Karpas-422 (cell line): Measurements from ENCODE around the gene TOP3B. TPM values are rescaled to one million over a fixed set of nuclear protein-coding genes. Genes with fewer than 3 reads are reported as not detected.

Experiments used
- DNase-seq: peaks from one replicate; pipeline ENCODE4 v3.0.0-alpha.2; 2015
- H2AFZ ChIP-seq: fragments of 200-600 bp; sonication (generic); 2 replicates; pipeline ENCODE4 v1.6.1; 2014; ENCODE audit warnings: antibody characterized with exemption, low read length, mixed read lengths
- H3K27ac ChIP-seq: fragments of 200-600 bp; sonication (generic); 2 replicates; pipeline ENCODE4 v1.5.1; 2014; ENCODE audit warnings: mild to moderate bottlenecking, low read length, moderate library complexity
- H3K27me3 ChIP-seq: fragments of 200-600 bp; sonication (generic); 2 replicates; pipeline ENCODE4 v1.6.1; 2014; ENCODE audit warnings: low read length, mixed read lengths
- H3K36me3 ChIP-seq: fragments of 200-600 bp; sonication (generic); 2 replicates; pipeline ENCODE4 v1.6.1; 2014; ENCODE audit warnings: low read length, mixed read lengths; ENCODE audit not compliant: insufficient read depth
- H3K4me1 ChIP-seq: fragments of 200-600 bp; sonication (generic); 2 replicates; pipeline ENCODE4 v1.6.1; 2014; ENCODE audit warnings: mild to moderate bottlenecking, low read length, mixed read lengths
- H3K4me2 ChIP-seq: fragments of 200-600 bp; sonication (generic); 2 replicates; pipeline ENCODE4 v1.6.1; 2014; ENCODE audit warnings: low read length, low read depth, mild to moderate bottlenecking; ENCODE audit not compliant: poor library complexity, severe bottlenecking
- H3K4me3 ChIP-seq: fragments of 200-600 bp; sonication (generic); 2 replicates; pipeline ENCODE4 v1.5.1; 2014; ENCODE audit warnings: mild to moderate bottlenecking, antibody characterized with exemption, low read length, mixed read lengths
- H3K79me2 ChIP-seq: fragments of 200-600 bp; sonication (generic); 2 replicates; pipeline ENCODE4 v1.6.1; 2014; ENCODE audit warnings: mild to moderate bottlenecking, low read length, mixed read lengths
- H3K9ac ChIP-seq: fragments of 200-600 bp; sonication (generic); 2 replicates; pipeline ENCODE4 v1.6.0; 2014; ENCODE audit warnings: low read length
- H3K9me2 ChIP-seq: fragments of 200-600 bp; sonication (generic), shearing (Covaris generic); replicated peaks from 2 replicates; pipeline ENCODE4 v1.6.0; 2014; ENCODE audit warnings: mild to moderate bottlenecking, low read length, moderate library complexity; ENCODE audit not compliant: insufficient read depth
- H3K9me3 ChIP-seq: fragments of 300-700, 200-600 bp; sonication (generic); 2 replicates; pipeline ENCODE4 v1.6.1; 2014; ENCODE audit warnings: low read length, mixed read lengths
- H4K20me1 ChIP-seq: fragments of 200-600 bp; sonication (generic); 2 replicates; pipeline ENCODE4 v1.6.1; 2014; ENCODE audit warnings: mild to moderate bottlenecking, antibody characterized with exemption, low read length, low read depth; ENCODE audit not compliant: insufficient read depth
- total RNA-seq: library from RNA; depleted of rRNA; stranded (reverse); fragments of >200 nt; shearing (Covaris generic); gene quantifications from 2 replicates; pipeline ENCODE4 v1.2.3, GENCODE V29; 2014; ENCODE audit warnings: low replicate concordance

TOP3B gene
- total RNA-seq, 1 experiment from 2014 or later, result 38.1 TPM

DNA sequence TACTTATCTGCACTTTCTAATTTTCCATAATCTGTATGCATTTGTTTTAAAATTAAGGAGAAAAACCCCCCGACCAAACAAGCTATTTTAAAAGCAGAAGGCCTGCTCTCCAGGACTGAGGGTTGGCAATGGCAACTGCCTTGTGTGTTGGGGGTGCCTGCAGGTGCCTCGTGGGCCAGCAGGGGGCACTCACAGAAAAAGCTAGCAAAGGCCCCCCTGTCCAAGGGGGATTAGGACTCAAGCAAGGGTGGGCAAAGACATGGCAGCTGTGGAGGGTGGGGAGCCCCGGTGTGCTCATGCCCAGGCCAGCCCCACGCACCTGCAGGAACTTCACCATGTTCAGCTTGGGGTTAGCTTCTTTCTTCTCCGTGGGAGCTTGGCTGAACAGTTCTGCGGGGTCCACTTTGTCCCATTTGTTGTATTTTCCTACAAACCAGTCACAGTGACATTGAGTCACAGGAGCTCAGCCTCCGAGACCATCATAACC is 10.3 kb downstream of the TOP3B start:
- no peak overlapping the region for H3K27ac ChIP-seq
- peaks cover 17% of the 10 kb centered on the region for H3K79me2 ChIP-seq
- no peaks in the 10 kb centered on the region for H3K4me1 ChIP-seq
- peaks cover 29% of the 10 kb centered on the region for H3K36me3 ChIP-seq
- no peaks in the 10 kb centered on the region for H3K9me3 ChIP-seq
- no peaks in the 10 kb centered on the region for H3K9me2 ChIP-seq
- H3K4me3 ChIP-seq, result no peak overlapping the region
- H3K27me3 ChIP-seq, result no peaks in the 10 kb centered on the region
- no peak overlapping the region for H3K9ac ChIP-seq
- H4K20me1 ChIP-seq, result no peaks in the 10 kb centered on the region
- H3K4me2 ChIP-seq, result no peak overlapping the region
- no peak overlapping the region for H2AFZ ChIP-seq
- DNase-seq, result peak; percentile 86

DNA sequence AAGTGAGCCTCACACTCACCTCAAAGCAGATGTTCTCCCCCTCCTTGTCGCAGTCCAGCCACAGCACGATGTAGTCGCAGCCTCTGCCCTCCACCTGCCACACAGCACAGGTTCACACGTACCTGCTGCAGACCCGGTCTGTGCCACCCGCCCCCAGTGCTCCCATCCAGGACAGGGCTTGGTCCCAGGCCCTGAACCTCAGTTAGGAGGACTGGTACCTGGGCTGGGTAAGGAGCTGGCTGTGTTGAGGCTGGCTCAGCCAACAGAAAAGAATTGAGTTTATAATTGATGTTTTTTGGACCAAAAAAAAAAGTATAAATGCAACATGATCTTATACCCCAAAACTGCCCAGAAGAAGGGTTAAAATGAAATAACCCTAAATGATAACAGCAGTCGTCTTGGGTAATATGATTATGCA is 10.7 kb downstream of the TOP3B start:
- H3K4me1 ChIP-seq, result no peaks in the 10 kb centered on the region

DNA sequence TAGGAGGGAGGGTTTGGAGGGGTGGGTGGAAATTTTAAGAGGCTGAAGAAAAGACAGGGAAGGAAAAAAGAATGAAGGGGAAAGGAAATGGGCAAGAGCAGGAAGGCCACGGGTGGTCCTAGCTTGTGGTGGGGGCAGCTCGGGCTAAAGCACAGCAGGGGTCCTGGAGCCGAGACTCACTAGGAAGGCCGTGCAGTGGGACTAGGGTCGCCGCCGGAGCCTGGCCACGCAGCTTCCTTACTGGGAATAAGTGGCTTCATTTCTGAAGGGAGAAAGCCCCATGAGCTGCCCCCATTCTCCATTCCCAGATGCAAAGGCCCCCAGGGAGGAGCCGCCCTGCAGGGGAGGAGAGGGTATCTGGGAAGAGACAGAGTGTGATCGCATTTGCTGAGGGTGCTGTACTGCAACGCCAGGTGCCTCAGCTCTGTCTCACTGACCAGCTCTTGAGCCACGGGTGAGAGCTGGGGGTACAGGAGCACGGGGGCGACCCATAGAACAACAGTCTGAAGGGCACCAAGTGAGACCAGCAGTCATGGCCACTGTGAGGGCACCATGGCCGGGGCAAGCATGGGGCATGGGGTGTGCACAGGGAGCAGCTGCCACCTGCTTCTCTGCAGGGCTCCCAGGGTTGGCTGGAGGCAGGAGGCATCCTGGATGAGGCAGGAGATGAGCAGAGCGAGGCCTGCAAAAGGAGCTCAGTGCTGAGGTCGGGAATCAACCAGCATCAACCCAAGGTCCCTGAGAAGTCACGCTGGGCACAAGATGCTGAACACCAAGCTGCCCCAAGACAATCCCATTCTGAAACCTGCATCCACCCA is 11.6 kb downstream of the TOP3B start:
- H4K20me1 ChIP-seq, result no peaks in the 10 kb centered on the region

More for the DNA sequence above, 10.7 kb downstream of the TOP3B start:
- Histone ChIP-seq H3K4me3 (no peak overlapping the region), H3K4me2 (no peak overlapping the region), H3K79me2 (peaks cover 15% of the 10 kb centered on the region), H3K9ac (no peak overlapping the region), H3K9me2 (no peaks in the 10 kb centered on the region), H4K20me1 (no peaks in the 10 kb centered on the region), H2AFZ (no peak overlapping the region), H3K36me3 (peaks cover 34% of the 10 kb centered on the region), H3K27me3 (no peaks in the 10 kb centered on the region), H3K27ac (no peak overlapping the region), H3K9me3 (no peaks in the 10 kb centered on the region)
- DNase-seq, result no peak

DNA sequence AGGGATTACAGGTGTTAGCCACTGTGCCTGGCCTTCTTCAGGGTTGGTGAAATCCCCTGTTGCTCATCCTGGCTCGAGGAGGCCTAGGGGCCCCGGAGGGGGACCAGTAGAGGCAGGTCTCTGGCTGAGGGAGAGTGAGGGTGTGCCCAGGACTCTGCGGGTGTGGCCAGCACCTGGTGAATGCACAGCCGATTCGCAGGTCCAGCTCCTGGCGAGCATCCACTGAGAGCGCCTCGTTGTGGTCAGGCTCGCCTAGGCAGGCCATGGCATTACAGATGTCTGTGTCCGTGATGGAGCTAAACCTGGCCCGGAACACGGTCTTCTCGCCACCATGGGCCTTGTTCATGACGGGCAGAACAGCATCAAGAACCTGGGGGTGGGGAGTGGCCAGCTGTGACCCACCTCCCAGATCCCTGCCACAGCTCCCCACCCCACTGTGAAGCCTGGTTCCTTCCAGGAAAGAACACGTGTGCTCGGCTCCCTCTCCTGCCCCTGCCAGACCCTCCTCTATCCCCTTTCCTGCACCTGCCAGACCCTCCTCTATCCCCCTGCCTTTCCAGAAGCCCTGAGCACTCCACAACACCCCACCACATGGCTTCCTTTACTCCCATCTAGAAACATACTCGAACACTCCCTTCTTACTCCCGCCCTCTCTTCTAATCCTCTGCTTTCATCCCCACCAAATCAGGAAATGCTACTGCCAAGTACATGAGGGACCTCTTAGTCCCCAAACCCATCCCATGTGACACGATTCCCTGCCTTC is 12.4 kb downstream of the TOP3B start:
- no peaks in the 10 kb centered on the region for H3K4me1 ChIP-seq
- H3K4me3 ChIP-seq, result no peak overlapping the region
- H3K9me3 ChIP-seq, result no peaks in the 10 kb centered on the region
- peaks cover 42% of the 10 kb centered on the region for H3K36me3 ChIP-seq
- H2AFZ ChIP-seq, result no peak overlapping the region
- DNase-seq, result no peak
- no peaks in the 10 kb centered on the region for H3K27me3 ChIP-seq
- peaks cover 7% of the 10 kb centered on the region; the same call in 1 of the 2 replicates for H3K79me2 ChIP-seq
- no peak overlapping the region for H3K9ac ChIP-seq
- no peak overlapping the region for H3K4me2 ChIP-seq
- H3K27ac ChIP-seq, result no peak overlapping the region
- H3K9me2 ChIP-seq, result no peaks in the 10 kb centered on the region
- no peaks in the 10 kb centered on the region for H4K20me1 ChIP-seq

More for the DNA sequence above, 11.6 kb downstream of the TOP3B start:
- Histone ChIP-seq H3K9me2 (no peaks in the 10 kb centered on the region), H3K27ac (no peak overlapping the region), H3K9me3 (no peaks in the 10 kb centered on the region), H3K36me3 (peaks cover 42% of the 10 kb centered on the region), H3K4me3 (no peak overlapping the region), H3K9ac (no peak overlapping the region), H2AFZ (no peak overlapping the region), H3K4me2 (no peak overlapping the region), H3K79me2 (peaks cover 7% of the 10 kb centered on the region; the same call in 1 of the 2 replicates), H3K27me3 (no peaks in the 10 kb centered on the region), H3K4me1 (no peaks in the 10 kb centered on the region)
- no peak for DNase-seq

DNA sequence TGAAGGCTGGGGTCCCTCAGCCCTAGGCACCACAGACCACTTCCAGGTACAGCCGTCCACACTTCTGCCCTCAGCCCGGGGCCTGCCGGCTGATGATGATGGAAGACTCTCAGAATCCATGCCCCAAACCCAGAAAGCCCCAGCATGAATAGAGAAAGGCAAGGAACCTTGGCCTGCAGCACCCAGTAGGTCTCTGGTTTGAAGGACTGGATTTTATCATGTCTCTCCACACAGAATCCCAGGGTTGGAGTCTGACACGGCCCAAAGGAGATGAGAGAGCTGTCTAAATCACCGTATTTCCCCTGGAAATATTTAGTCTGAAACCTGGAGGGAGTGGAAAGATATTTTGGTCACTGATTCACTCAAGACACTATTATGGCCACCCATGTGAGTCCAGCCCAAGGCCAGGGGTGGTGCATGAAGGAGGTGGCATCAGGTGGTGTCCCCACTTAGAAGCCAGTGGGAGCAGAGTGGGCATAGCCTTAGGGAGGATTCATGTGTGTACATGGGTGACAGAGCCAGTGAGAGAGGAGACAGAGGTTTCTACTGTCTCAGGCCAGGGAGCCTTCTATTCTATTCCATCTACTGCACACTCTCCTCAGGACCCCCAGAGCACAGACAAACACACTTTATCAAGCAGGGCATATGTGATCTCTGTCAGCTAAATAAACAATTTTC is 14.0 kb downstream of the TOP3B start:
- DNase-seq, result no peak
- Histone ChIP-seq H3K36me3 (peaks cover 47% of the 10 kb centered on the region), H3K9me3 (no peaks in the 10 kb centered on the region), H3K4me2 (no peak overlapping the region), H3K9ac (no peak overlapping the region), H3K9me2 (no peaks in the 10 kb centered on the region), H2AFZ (no peak overlapping the region), H4K20me1 (no peaks in the 10 kb centered on the region), H3K27ac (no peak overlapping the region), H3K27me3 (no peaks in the 10 kb centered on the region), H3K4me3 (no peak overlapping the region), H3K4me1 (no peaks in the 10 kb centered on the region), H3K79me2 (peaks cover 7% of the 10 kb centered on the region; the same call in 1 of the 2 replicates)

DNA sequence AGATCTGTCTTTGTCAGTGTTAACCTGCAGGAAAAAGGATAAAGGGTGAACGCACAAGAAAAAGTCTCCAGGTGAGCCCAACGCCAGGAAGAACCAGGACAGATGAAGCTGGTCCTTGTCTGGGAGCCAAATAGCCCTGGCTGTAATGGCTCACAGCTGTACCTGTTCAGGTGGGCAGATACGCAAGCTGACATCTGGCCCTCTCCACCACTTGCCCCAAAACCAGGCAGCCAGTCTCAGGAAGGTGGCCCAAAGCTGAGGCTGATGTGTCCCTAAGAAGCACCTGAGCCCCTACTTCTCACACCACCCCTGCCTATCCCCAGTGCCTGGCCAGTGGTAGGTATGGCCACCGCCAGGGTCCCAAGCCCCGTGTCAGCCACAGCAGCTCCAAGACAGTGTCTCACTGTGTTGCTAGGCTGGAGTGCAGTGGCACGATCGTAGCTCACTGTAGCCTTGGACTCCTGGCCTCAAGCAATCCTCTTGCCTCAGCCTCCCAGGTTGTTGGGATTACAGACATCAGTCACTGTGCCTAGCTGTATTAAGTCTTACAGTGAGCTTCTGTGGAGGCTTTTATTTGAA is 14.8 kb downstream of the TOP3B start:
- Histone ChIP-seq H4K20me1 (no peaks in the 10 kb centered on the region), H3K4me1 (no peaks in the 10 kb centered on the region), H3K79me2 (peaks cover 7% of the 10 kb centered on the region; the same call in 1 of the 2 replicates), H3K27me3 (no peaks in the 10 kb centered on the region), H3K9me3 (no peaks in the 10 kb centered on the region), H3K4me3 (no peak overlapping the region), H2AFZ (no peak overlapping the region), H3K4me2 (no peak overlapping the region), H3K9me2 (no peaks in the 10 kb centered on the region), H3K36me3 (peaks cover 43% of the 10 kb centered on the region), H3K27ac (no peak overlapping the region), H3K9ac (no peak overlapping the region)
- no peak for DNase-seq

DNA sequence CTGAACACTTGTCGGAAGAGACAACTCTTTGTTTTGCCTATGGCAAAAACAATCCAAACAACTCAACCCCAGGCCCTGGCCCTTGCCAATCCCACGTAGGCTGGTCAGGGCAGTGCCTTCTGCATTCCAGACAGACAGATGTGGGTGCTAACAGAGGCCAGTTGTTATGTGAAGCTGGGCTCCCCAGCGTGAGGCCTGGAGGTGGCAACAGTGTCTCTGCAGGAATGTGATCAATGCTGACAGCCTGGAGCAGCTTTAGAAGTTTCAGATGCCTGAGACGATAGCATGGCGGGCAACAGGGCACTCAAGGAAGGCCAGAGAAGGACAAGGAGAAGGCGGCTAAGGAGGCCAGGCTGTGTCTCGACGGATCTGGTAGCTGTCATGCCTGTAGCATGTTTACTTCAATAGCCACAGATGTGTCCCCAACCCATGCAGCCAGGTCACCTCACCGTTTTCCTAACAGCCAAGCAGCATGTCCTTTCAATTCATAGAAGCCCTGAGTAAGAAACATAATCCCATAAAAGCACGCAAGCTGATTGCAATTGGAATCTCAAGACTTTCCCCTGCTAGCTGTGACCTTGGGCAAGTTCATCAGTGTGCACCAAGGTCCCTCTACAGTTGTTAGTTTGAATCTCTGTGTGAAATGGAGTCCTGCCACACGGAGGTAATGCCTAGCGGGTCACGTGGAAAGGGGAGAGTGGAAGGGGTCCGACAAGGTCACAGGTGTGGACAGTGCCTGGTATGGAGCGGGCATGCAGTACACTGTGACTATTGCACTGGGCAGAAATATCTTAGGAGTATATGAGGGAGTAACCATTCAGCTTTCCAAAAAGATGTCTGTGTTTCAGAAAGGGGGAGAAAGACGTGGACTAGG is 15.7 kb downstream of the TOP3B start:
- H3K4me2 ChIP-seq, result no peak overlapping the region
- no peaks in the 10 kb centered on the region for H3K9me2 ChIP-seq
- no peaks in the 10 kb centered on the region for H4K20me1 ChIP-seq
- DNase-seq, result no peak
- H3K4me1 ChIP-seq, result no peaks in the 10 kb centered on the region
- no peaks in the 10 kb centered on the region for H3K27me3 ChIP-seq
- no peak overlapping the region for H3K27ac ChIP-seq
- no peaks in the 10 kb centered on the region for H3K9me3 ChIP-seq
- H3K79me2 ChIP-seq, result peaks cover 7% of the 10 kb centered on the region; the same call in 1 of the 2 replicates
- no peak overlapping the region for H3K9ac ChIP-seq
- H3K4me3 ChIP-seq, result no peak overlapping the region
- H2AFZ ChIP-seq, result no peak overlapping the region
- peaks cover 41% of the 10 kb centered on the region for H3K36me3 ChIP-seq
